ENCODE results near the gene TFPT.

- TF ChIP-seq CTCF (conservative IDR thresholded peaks at IDR 0.05): no peak
- TF ChIP-seq EZH2 (IDR thresholded peaks at IDR 0.05; ENCODE audit: low read depth): no peak
Measured at GRCh38 chr19:54165222-54165621, 49.8 kb upstream of the TFPT start.

Measured in PC-9 (cell line).